IMR-90 (cell line): ENCODE results near the gene ADRA2C. TPM values are rescaled to one million over a fixed set of nuclear protein-coding genes. Genes with fewer than 3 reads are reported as not detected.

ENCODE experiments used
- ATAC-seq: fragments of 200-7000 bp; cut with Tn5 transposase; 2 replicates; pipeline ENCODE4 v1.9.1; 2020; ENCODE audit warnings: low read depth, mild to moderate bottlenecking, moderate library complexity
- BruUV-seq: library from RNA; stranded (reverse); fragments of 400-500 nt; replicated peaks from 2 replicates; lab custom pipeline; 2021; lab: Mats Ljungman, UMichigan
- CTCF ChIA-PET: fragments of 300-600 bp; formaldehyde crosslinking; extraction: SDS; loops from one replicate; lab custom pipeline; 2021; ENCODE audit warnings: antibody characterized with exemption; lab: Yijun Ruan, JAX
- POLR2A ChIA-PET: fragments of 300-600 bp; sonication (Branson Sonifier 250); formaldehyde crosslinking; loops from one replicate; lab custom pipeline; 2022; ENCODE audit warnings: antibody characterized with exemption; ENCODE audit not compliant: unreplicated experiment; lab: Charles Lee
- DNase-seq: peaks from one replicate; pipeline ENCODE4 v3.0.0; 2013
- H2AFZ ChIP-seq: replicated peaks from 2 replicates; pipeline ENCODE3; 2013; ENCODE audit warnings: low read length, mild to moderate bottlenecking; ENCODE audit not compliant: poor library complexity
- H2AK5ac ChIP-seq: 2 replicates; pipeline ENCODE4 v1.6.1; 2013; ENCODE audit warnings: low read depth, low read length, inconsistent platforms
- H2AK9ac ChIP-seq: replicated peaks from 2 replicates; pipeline ENCODE3; 2013; ENCODE audit warnings: mild to moderate bottlenecking, low read depth, low read length, moderate library complexity; ENCODE audit not compliant: poor library complexity
- H2BK120ac ChIP-seq: 2 replicates; pipeline ENCODE4 v1.6.1; 2013; ENCODE audit warnings: low read depth, low read length, inconsistent platforms
- H2BK15ac ChIP-seq: 3 replicates; pipeline ENCODE4 v1.6.1; 2013; ENCODE audit warnings: low read depth, low read length, inconsistent platforms
- H2BK20ac ChIP-seq: 2 replicates; pipeline ENCODE4 v1.6.1; 2013; ENCODE audit warnings: low read depth, mild to moderate bottlenecking, inconsistent platforms, low read length, moderate library complexity
- H2BK5ac ChIP-seq: 2 replicates; pipeline ENCODE4 v1.6.1; 2013; ENCODE audit warnings: mild to moderate bottlenecking, low read depth, low read length, inconsistent platforms; ENCODE audit not compliant: poor library complexity, severe bottlenecking
- H3K14ac ChIP-seq: replicated peaks from 2 replicates; pipeline ENCODE4 v1.6.1; 2013; ENCODE audit warnings: low read depth, low read length, inconsistent platforms
- H3K18ac ChIP-seq: 2 replicates; pipeline ENCODE4 v1.6.1; 2013; ENCODE audit warnings: low read depth, low read length, control low read depth
- H3K23ac ChIP-seq: 2 replicates; pipeline ENCODE4 v1.6.1; 2013; ENCODE audit warnings: low read depth, low read length, inconsistent platforms
- H3K27ac ChIP-seq: 2 replicates; pipeline ENCODE4 v1.5.1; 2013; ENCODE audit warnings: mild to moderate bottlenecking, control low read depth, low read length; ENCODE audit not compliant: insufficient read depth
- H3K27me3 ChIP-seq: 2 replicates; pipeline ENCODE4 v1.6.1; 2013; ENCODE audit warnings: low read length; ENCODE audit not compliant: control insufficient read depth, insufficient read depth
- H3K36me3 ChIP-seq: 2 replicates; pipeline ENCODE4 v1.6.1; 2013; ENCODE audit warnings: low read length, mixed read lengths; ENCODE audit not compliant: control insufficient read depth, insufficient read depth
- H3K4ac ChIP-seq: 2 replicates; pipeline ENCODE4 v1.6.1; 2013; ENCODE audit warnings: low read depth, low read length, inconsistent platforms
- H3K4me1 ChIP-seq: 2 replicates; pipeline ENCODE4 v1.6.1; 2013; ENCODE audit warnings: low read length, mixed read lengths; ENCODE audit not compliant: control insufficient read depth, insufficient read depth
- H3K4me2 ChIP-seq: 2 replicates; pipeline ENCODE4 v1.6.1; 2013; ENCODE audit warnings: low read depth, mild to moderate bottlenecking, control low read depth, low read length, moderate library complexity
- H3K4me3 ChIP-seq: 2 replicates; pipeline ENCODE4 v1.5.1; 2013; ENCODE audit warnings: low read depth, mild to moderate bottlenecking, control low read depth, low read length, moderate library complexity; ENCODE audit not compliant: insufficient read depth
- H3K56ac ChIP-seq: 2 replicates; pipeline ENCODE4 v1.6.1; 2013; ENCODE audit warnings: low read length, inconsistent platforms; ENCODE audit not compliant: insufficient read depth; ENCODE audit errors: extremely low read depth
- H3K79me1 ChIP-seq, 2 experiments: 2 replicates each; pipeline ENCODE4 v1.6.1; 2013; ENCODE audit warnings: low read length in 2 of 2, inconsistent platforms in 1 of 2, low read depth in 1 of 2
- H3K9ac ChIP-seq: 2 replicates; pipeline ENCODE4 v1.6.1; 2013; ENCODE audit warnings: low read depth, low read length, control low read depth
- H3K9me1 ChIP-seq: 2 replicates; pipeline ENCODE4 v1.6.1; 2013; ENCODE audit warnings: low read length, inconsistent platforms; ENCODE audit not compliant: insufficient read depth
- H3K9me3 ChIP-seq: 2 replicates; pipeline ENCODE4 v1.6.1; 2013; ENCODE audit warnings: low read length; ENCODE audit not compliant: control insufficient read depth, insufficient read depth
- H4K20me1 ChIP-seq: 2 replicates; pipeline ENCODE4 v1.6.1; 2013; ENCODE audit warnings: low read length, inconsistent platforms; ENCODE audit not compliant: insufficient read depth
- H4K5ac ChIP-seq: 2 replicates; pipeline ENCODE4 v1.6.1; 2013; ENCODE audit warnings: mild to moderate bottlenecking, low read depth, low read length, control low read depth
- H4K8ac ChIP-seq, 2 experiments: 2 replicates each; pipeline ENCODE4 v1.6.1; 2013; ENCODE audit warnings: low read depth in 2 of 2, low read length in 2 of 2, control low read depth in 1 of 2, inconsistent platforms in 1 of 2
- H4K91ac ChIP-seq: 2 replicates; pipeline ENCODE4 v1.6.1; 2013; ENCODE audit warnings: low read depth, low read length, inconsistent platforms; ENCODE audit not compliant: insufficient read depth
- BHLHE40 ChIP-seq: fragments of 150-350 bp; IDR thresholded peaks from 2 replicates; pipeline ENCODE4 v1.6.1; 2016; ENCODE audit warnings: mild to moderate bottlenecking, low read depth, low read length
- CEBPB ChIP-seq: IDR thresholded peaks from 2 replicates; pipeline ENCODE4 v1.6.1; 2012; ENCODE audit warnings: low read depth, low read length, improper control_type of control experiment
- CHD1 ChIP-seq: IDR thresholded peaks from 2 replicates; pipeline ENCODE4 v1.6.1; 2012; ENCODE audit warnings: low read depth, low read length, improper control_type of control experiment
- CTCF ChIP-seq: conservative IDR thresholded peaks from 2 replicates; pipeline ENCODE4 v1.5.1; 2012; ENCODE audit warnings: mild to moderate bottlenecking, low read depth, low read length, improper control_type of control experiment
- ELK1 ChIP-seq: fragments of 150-350 bp; IDR thresholded peaks from 2 replicates; pipeline ENCODE4 v1.6.1; 2016; ENCODE audit warnings: low read depth, mild to moderate bottlenecking, low read length, moderate library complexity, borderline replicate concordance
- FOS ChIP-seq: fragments of 150-350 bp; IDR thresholded peaks from 2 replicates; pipeline ENCODE4 v1.6.1; 2016; ENCODE audit warnings: low read depth, low read length
- MAFK ChIP-seq: IDR thresholded peaks from 2 replicates; pipeline ENCODE4 v1.6.1; 2012; ENCODE audit warnings: low read depth, low read length, improper control_type of control experiment
- MAZ ChIP-seq: IDR thresholded peaks from 2 replicates; pipeline ENCODE4 v1.6.1; 2012; ENCODE audit warnings: low read depth, mild to moderate bottlenecking, low read length, improper control_type of control experiment, moderate library complexity, borderline replicate concordance
- MXI1 ChIP-seq: IDR thresholded peaks from 2 replicates; pipeline ENCODE4 v1.6.1; 2012; ENCODE audit warnings: low read depth, mild to moderate bottlenecking, low read length, moderate library complexity, borderline replicate concordance
- NFE2L2 ChIP-seq: fragments of 150-350 bp; IDR thresholded peaks from 2 replicates; pipeline ENCODE4 v1.6.1; 2016; ENCODE audit warnings: low read depth, mild to moderate bottlenecking, low read length
- POLR2A ChIP-seq: IDR thresholded peaks from 2 replicates; pipeline ENCODE4 v1.6.1; 2012; ENCODE audit warnings: mild to moderate bottlenecking, low read depth, low read length
- RAD21 ChIP-seq: IDR thresholded peaks from 2 replicates; pipeline ENCODE4 v1.6.1; 2012; ENCODE audit warnings: low read length, improper control_type of control experiment
- RCOR1 ChIP-seq: IDR thresholded peaks from 2 replicates; pipeline ENCODE4 v1.6.1; 2012; ENCODE audit warnings: mild to moderate bottlenecking, low read length, improper control_type of control experiment; ENCODE audit not compliant: insufficient replicate concordance
- RFX5 ChIP-seq: IDR thresholded peaks from 2 replicates; pipeline ENCODE4 v1.8.0; 2012; ENCODE audit warnings: low read depth, mild to moderate bottlenecking, low read length, moderate library complexity
- SMC3 ChIP-seq: fragments of 150-350 bp; IDR thresholded peaks from 2 replicates; pipeline ENCODE4 v1.6.1; 2016; ENCODE audit warnings: low read depth, mild to moderate bottlenecking, antibody characterized with exemption, low read length, moderate library complexity
- USF2 ChIP-seq: fragments of 150-350 bp; IDR thresholded peaks from 2 replicates; pipeline ENCODE4 v1.6.1; 2017; ENCODE audit warnings: mild to moderate bottlenecking, antibody characterized with exemption, low read length, low read depth
- WGBS, 2 experiments: methylation state at CpG; one replicate each; pipeline versions ENCODE4 v1.1.5 to v1.1.7; 2013; ENCODE audit warnings: missing lambda C conversion rate in 2 of 2; ENCODE audit not compliant: insufficient read length in 1 of 2; ENCODE audit errors: extremely low coverage in 2 of 2; 5-methylcytosine and 5-hydroxymethylcytosine counted together
- dilution Hi-C: fragments of 300-500 bp; cut with HindIII; formaldehyde crosslinking; loops from one replicate; pipeline ENCODE4 v1.14.3; 2018; ENCODE audit warnings: low sequenced_read_pairs; ENCODE audit not compliant: unreplicated experiment
- in situ Hi-C: fragments of 300-500 bp; cut with MboI; formaldehyde crosslinking; loops from 3 replicates; pipeline ENCODE4 v1.14.3; 2019; ENCODE audit warnings: low sequenced_read_pairs, inconsistent platforms, mixed read lengths
- intact Hi-C: fragments of 100-400 bp; cut with micrococcal nuclease; formaldehyde crosslinking; loops from 2 replicates; pipeline ENCODE4 v1.10.0; 2022
- polyA plus RNA-seq, 3 experiments: library from polyadenylated mRNA; depleted of rRNA; stranded (reverse); fragments of >200 nt; gene quantifications; 2 replicates each; pipeline ENCODE4 v1.2.3, GENCODE V29; 2012; ENCODE audit warnings: low replicate concordance in 1 of 3
- total RNA-seq: library from RNA; depleted of rRNA; stranded (reverse); fragments of >200 nt; gene quantifications from 2 replicates; pipeline ENCODE4 v1.2.3, GENCODE V29; 2012

Gene ADRA2C
- total and polyA plus RNA-seq, 2 of the 4 experiments (the other 2 are of a cell fraction), result under 0.01 to 0.14 TPM

- 79% methylated on average over 7 of the region's 32 CpGs; no CpG with 5 or more reads in 1 of the 2 experiments for WGBS, 2 experiments
- CTCF ChIA-PET, result no interaction called here
- intact Hi-C loops, result no loop called here
Observed at GRCh38 chr4:3745886-3746656, 20.1 kb upstream of the ADRA2C start.

More at GRCh38 chr4:3745886-3746656, 20.1 kb upstream of the ADRA2C start:
- H3K23ac ChIP-seq, result no peak overlapping the region
- no peak overlapping the region for H3K4ac ChIP-seq
- H3K4me1 ChIP-seq, result no peaks in the 10 kb centered on the region
- H3K56ac ChIP-seq, result no peak overlapping the region
- no peak overlapping the region for H2BK120ac ChIP-seq
- no peak overlapping the region for H3K9ac ChIP-seq
- no peak overlapping the region for H2AFZ ChIP-seq
- no peak overlapping the region for H2BK15ac ChIP-seq
- in situ Hi-C loops, result no loop called here
- H3K4me2 ChIP-seq, result no peak overlapping the region
- no peak overlapping the region for H3K18ac ChIP-seq
- dilution Hi-C loops, result no loop called here
- peaks cover 8% of the 10 kb centered on the region for H3K9me3 ChIP-seq
- H2AK5ac ChIP-seq, result no peak overlapping the region
- no peak overlapping the region for H3K4me3 ChIP-seq
- no peak overlapping the region for H3K27ac ChIP-seq
- no peak overlapping the region for H2BK5ac ChIP-seq
- H4K8ac ChIP-seq, result no peak overlapping the region
- POLR2A ChIA-PET, result no interaction called here
- H3K14ac ChIP-seq, result no peak overlapping the region
- no peak for TF ChIP-seq MAZ
- no peak for TF ChIP-seq BHLHE40
- TF ChIP-seq POLR2A, result no peak
- no peak for TF ChIP-seq FOS
- TF ChIP-seq CHD1, result no peak
- TF ChIP-seq RCOR1, result no peak
- TF ChIP-seq SMC3, result no peak
- TF ChIP-seq NFE2L2, result no peak
- no peak for TF ChIP-seq ELK1
- TF ChIP-seq CTCF, result no peak
- TF ChIP-seq RFX5, result no peak
- TF ChIP-seq MAFK, result no peak
- no peak for TF ChIP-seq CEBPB
- no peak for TF ChIP-seq RAD21
- TF ChIP-seq MXI1, result no peak
- no peak for TF ChIP-seq USF2
- no peak overlapping the region for H4K5ac ChIP-seq
- H4K20me1 ChIP-seq, result no peaks in the 10 kb centered on the region
- DNase-seq (no peak), ATAC-seq (no peak)
- no peaks in the 10 kb centered on the region for H3K79me1 ChIP-seq
- no TSS peak for BruUV-seq
- H4K91ac ChIP-seq, result no peak overlapping the region
- H2AK9ac ChIP-seq, result no peak overlapping the region
- no peaks in the 10 kb centered on the region for H3K36me3 ChIP-seq
- no peak overlapping the region for H2BK20ac ChIP-seq
- H3K9me1 ChIP-seq, result no peaks in the 10 kb centered on the region
- H3K27me3 ChIP-seq, result peaks cover 63% of the 10 kb centered on the region
